Stimulated activated naive B cell treated with anti-CD40 and anti-IgM and Interleukin-4, amounts not matched to agents 10 μg/mL and 1 μg/mL and 100 μg/mL, for 72 hours (primary cell): Measurements from ENCODE around the gene PPM1B.

Experiments
- ATAC-seq, 2 donors: fragments of 150-1000 bp; cut with Tn5 transposase; replicated peaks; 2 replicates each; pipeline ENCODE4 v1.10.0; 2021; ENCODE audit warnings: moderate library complexity in 1 of 2
- DNase-seq: peaks from one replicate; pipeline ENCODE4 v3.0.0; 2021
- H3K27ac Mint-ChIP-seq: one replicate; pipeline ENCODE4 v1.8.0; 2022; ENCODE audit warnings: mild to moderate bottlenecking, mixed read lengths
- H3K27me3 Mint-ChIP-seq, 2 donors: one replicate each; pipeline ENCODE4 v1.8.0; 2022; ENCODE audit warnings: mixed read lengths in 2 of 2
- H3K36me3 Mint-ChIP-seq, 2 donors: one replicate each; pipeline ENCODE4 v1.8.0; 2022; ENCODE audit warnings: mixed read lengths in 2 of 2, mild to moderate bottlenecking in 1 of 2
- H3K4me1 Mint-ChIP-seq, 2 donors: one replicate each; pipeline ENCODE4 v1.8.0; 2022; ENCODE audit warnings: mixed read lengths in 2 of 2, mild to moderate bottlenecking in 1 of 2
- H3K4me3 Mint-ChIP-seq, 2 donors: one replicate each; pipeline ENCODE4 v1.8.0; 2022; ENCODE audit warnings: mild to moderate bottlenecking in 2 of 2, mixed read lengths in 2 of 2, moderate library complexity in 1 of 2
- H3K9me3 Mint-ChIP-seq, 2 donors: one replicate each; pipeline ENCODE4 v1.8.0; 2022; ENCODE audit warnings: mixed read lengths in 2 of 2, mild to moderate bottlenecking in 1 of 2

The PPM1B gene

GRCh38 chr2:44267796-44268648 is 99.3 kb downstream of the PPM1B start:
- DNase-seq = no peak

GRCh38 chr2:44269831-44270230 is 101.2 kb downstream of the PPM1B start:
- DNase-seq (no peak), ATAC-seq (no peak)
- H3K4me3 Mint-ChIP-seq = no peak overlapping the region
- H3K27me3 Mint-ChIP-seq = no peaks in the 10 kb centered on the region
- peaks cover 0 to 7% of the 10 kb centered on the region in 2 donors for H3K9me3 Mint-ChIP-seq
- H3K27ac Mint-ChIP-seq = no peak overlapping the region
- H3K4me1 Mint-ChIP-seq = peaks cover 0 to 2% of the 10 kb centered on the region in 2 donors
- no peaks in the 10 kb centered on the region for H3K36me3 Mint-ChIP-seq

More at GRCh38 chr2:44267796-44268648, 99.3 kb downstream of the PPM1B start:
- Mint-ChIP-seq H3K36me3 (no peaks in the 10 kb centered on the region), H3K9me3 (peaks cover 0 to 7% of the 10 kb centered on the region in 2 donors), H3K4me3 (no peak overlapping the region), H3K4me1 (peaks cover 0 to 2% of the 10 kb centered on the region in 2 donors), H3K27me3 (no peaks in the 10 kb centered on the region), H3K27ac (no peak overlapping the region)
- ATAC-seq = no peak

GRCh38 chr2:44271296-44271695 is 102.6 kb downstream of the PPM1B start:
- peaks cover 0 to 2% of the 10 kb centered on the region in 2 donors for H3K4me1 Mint-ChIP-seq
- H3K27me3 Mint-ChIP-seq = no peaks in the 10 kb centered on the region
- H3K36me3 Mint-ChIP-seq = no peaks in the 10 kb centered on the region
- DNase-seq (no peak), ATAC-seq (no peak)
- no peak overlapping the region for H3K4me3 Mint-ChIP-seq
- peaks cover 0 to 7% of the 10 kb centered on the region in 2 donors for H3K9me3 Mint-ChIP-seq
- H3K27ac Mint-ChIP-seq = no peak overlapping the region

GRCh38 chr2:44273076-44273475 is 104.4 kb downstream of the PPM1B start:
- H3K27ac Mint-ChIP-seq = no peak overlapping the region
- no peak for ATAC-seq

GRCh38 chr2:44273596-44273995 is 104.9 kb downstream of the PPM1B start:
- Mint-ChIP-seq H3K4me3 (no peak overlapping the region), H3K9me3 (peaks cover 0 to 7% of the 10 kb centered on the region in 2 donors), H3K27me3 (no peaks in the 10 kb centered on the region), H3K27ac (no peak overlapping the region), H3K36me3 (no peaks in the 10 kb centered on the region), H3K4me1 (peaks cover 0 to 1% of the 10 kb centered on the region in 2 donors)
- DNase-seq (no peak), ATAC-seq (no peak)

More at GRCh38 chr2:44273076-44273475, 104.4 kb downstream of the PPM1B start:
- Mint-ChIP-seq H3K4me1 (peaks cover 0 to 2% of the 10 kb centered on the region in 2 donors), H3K36me3 (no peaks in the 10 kb centered on the region), H3K27me3 (no peaks in the 10 kb centered on the region), H3K9me3 (peaks cover 0 to 7% of the 10 kb centered on the region in 2 donors), H3K4me3 (no peak overlapping the region)
- no peak for DNase-seq

GRCh38 chr2:44275927-44276303 is 107.2 kb downstream of the PPM1B start:
- Mint-ChIP-seq H3K27me3 (no peaks in the 10 kb centered on the region), H3K9me3 (no peaks in the 10 kb centered on the region), H3K4me1 (no peaks in the 10 kb centered on the region), H3K27ac (no peak overlapping the region), H3K4me3 (no peak overlapping the region), H3K36me3 (no peaks in the 10 kb centered on the region)
- ATAC-seq (no peak), DNase-seq (no peak)

GRCh38 chr2:44277541-44277940 is 108.9 kb downstream of the PPM1B start:
- Mint-ChIP-seq H3K27ac (no peak overlapping the region), H3K9me3 (peaks cover 0 to 3% of the 10 kb centered on the region in 2 donors), H3K4me3 (no peak overlapping the region), H3K36me3 (peaks cover 3 to 7% of the 10 kb centered on the region in 2 donors), H3K4me1 (no peaks in the 10 kb centered on the region), H3K27me3 (peaks cover 0 to 6% of the 10 kb centered on the region in 2 donors)
- DNase-seq (no peak), ATAC-seq (no peak)

GRCh38 chr2:44280869-44281268 is 112.2 kb downstream of the PPM1B start:
- Mint-ChIP-seq H3K4me3 (no peak overlapping the region), H3K27me3 (peaks cover 0 to 6% of the 10 kb centered on the region in 2 donors), H3K9me3 (peaks cover 0 to 3% of the 10 kb centered on the region in 2 donors), H3K36me3 (peaks cover 3 to 7% of the 10 kb centered on the region in 2 donors), H3K4me1 (no peaks in the 10 kb centered on the region), H3K27ac (no peak overlapping the region)
- DNase-seq (no peak), ATAC-seq (no peak)
